Measurements from ENCODE around the gene HIPK1.
"Not testable (repeated sequence)": the region's sequence is repeated elsewhere in the genome, so short reads cannot be mapped to it uniquely, and the experiment has no call there.

HIPK1 gene

DNA sequence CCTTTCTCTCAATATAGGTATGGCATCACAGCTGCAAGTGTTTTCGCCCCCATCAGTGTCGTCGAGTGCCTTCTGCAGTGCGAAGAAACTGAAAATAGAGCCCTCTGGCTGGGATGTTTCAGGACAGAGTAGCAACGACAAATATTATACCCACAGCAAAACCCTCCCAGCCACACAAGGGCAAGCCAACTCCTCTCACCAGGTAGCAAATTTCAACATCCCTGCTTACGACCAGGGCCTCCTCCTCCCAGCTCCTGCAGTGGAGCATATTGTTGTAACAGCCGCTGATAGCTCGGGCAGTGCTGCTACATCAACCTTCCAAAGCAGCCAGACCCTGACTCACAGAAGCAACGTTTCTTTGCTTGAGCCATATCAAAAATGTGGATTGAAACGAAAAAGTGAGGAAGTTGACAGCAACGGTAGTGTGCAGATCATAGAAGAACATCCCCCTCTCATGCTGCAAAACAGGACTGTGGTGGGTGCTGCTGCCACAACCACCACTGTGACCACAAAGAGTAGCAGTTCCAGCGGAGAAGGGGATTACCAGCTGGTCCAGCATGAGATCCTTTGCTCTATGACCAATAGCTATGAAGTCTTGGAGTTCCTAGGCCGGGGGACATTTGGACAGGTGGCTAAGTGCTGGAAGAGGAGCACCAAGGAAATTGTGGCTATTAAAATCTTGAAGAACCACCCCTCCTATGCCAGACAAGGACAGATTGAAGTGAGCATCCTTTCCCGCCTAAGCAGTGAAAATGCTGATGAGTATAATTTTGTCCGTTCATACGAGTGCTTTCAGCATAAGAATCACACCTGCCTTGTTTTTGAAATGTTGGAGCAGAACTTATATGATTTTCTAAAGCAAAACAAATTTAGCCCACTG is 11.5 kb downstream of the HIPK1 start:
- H3K4me3 ChIP-seq (ENCODE audit: low read length) = peak overlapping the region; percentile 31
- DNase-seq (ENCODE audit: low read depth, low spot score) = peak; percentile 58

DNA sequence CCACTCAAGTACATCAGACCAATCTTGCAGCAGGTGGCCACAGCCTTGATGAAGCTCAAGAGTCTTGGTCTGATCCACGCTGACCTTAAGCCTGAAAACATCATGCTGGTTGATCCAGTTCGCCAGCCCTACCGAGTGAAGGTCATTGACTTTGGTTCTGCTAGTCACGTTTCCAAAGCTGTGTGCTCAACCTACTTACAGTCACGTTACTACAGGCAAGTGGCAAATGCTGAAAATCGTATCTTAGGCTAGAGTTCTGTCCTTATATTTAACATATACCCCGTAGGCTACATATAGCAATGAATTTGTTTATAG is 12.1 kb downstream of the HIPK1 start:
- H3K4me3 ChIP-seq (ENCODE audit: low read length) = no peak overlapping the region
- DNase-seq (ENCODE audit: low read depth, low spot score) = no peak

DNA sequence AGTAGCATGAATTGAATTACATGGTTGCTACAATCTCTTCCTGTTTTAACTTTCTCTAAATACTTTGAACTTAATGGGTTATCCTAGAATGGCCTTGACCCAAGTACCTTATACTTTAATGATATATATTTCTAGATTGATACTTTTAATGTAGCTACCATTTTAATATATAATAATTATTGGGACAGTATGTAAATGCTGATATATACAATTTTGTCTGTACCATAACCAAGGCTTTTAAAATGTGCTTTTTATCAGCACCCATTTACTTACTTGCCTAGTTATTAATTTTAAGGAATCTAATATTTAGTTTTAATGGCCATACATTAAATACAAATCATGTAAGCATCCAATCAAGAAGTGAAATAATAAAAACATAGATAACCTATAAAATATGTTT is 13.4 kb downstream of the HIPK1 start:
- H3K4me3 ChIP-seq (ENCODE audit: low read length) = no peak overlapping the region
- DNase-seq (ENCODE audit: low read depth, low spot score) = no peak

GRCh38 chr1:113943028-113943811 is 14.1 kb downstream of the HIPK1 start:
- no peak overlapping the region for H3K4me3 ChIP-seq (ENCODE audit: low read length)
- no peak for DNase-seq (ENCODE audit: low read depth, low spot score)

GRCh38 chr1:113945329-113945728 is 16.2 kb downstream of the HIPK1 start:
- no peak for DNase-seq (ENCODE audit: low read depth, low spot score)
- no peak overlapping the region for H3K4me3 ChIP-seq (ENCODE audit: low read length)

DNA sequence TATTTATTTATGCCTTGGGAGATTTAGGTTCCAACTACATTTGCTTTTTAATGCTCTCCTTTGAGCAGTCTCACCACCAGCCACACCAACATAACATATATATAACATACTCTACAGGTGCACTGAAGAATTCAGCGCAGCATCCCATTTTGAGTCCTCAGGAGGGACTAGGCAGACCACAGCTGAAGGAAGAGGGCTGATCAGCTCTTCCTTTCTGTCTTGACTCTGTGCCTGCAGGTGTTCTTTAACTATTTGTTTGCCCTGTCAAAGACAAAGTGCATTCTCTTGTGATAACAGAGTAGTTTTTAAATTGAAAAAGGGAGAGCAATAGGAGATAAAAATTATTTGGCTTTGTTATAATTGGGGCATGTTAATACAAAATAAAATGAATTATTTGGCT is 17.0 kb downstream of the HIPK1 start:
- DNase-seq (ENCODE audit: low read depth, low spot score) = peak; percentile 94
- H3K4me3 ChIP-seq (ENCODE audit: low read length) = no peak overlapping the region

GRCh38 chr1:113946678-113947387 is 17.7 kb downstream of the HIPK1 start:
- DNase-seq (ENCODE audit: low read depth, low spot score) = no peak
- H3K4me3 ChIP-seq (ENCODE audit: low read length) = peak overlapping the region; percentile 22

DNA sequence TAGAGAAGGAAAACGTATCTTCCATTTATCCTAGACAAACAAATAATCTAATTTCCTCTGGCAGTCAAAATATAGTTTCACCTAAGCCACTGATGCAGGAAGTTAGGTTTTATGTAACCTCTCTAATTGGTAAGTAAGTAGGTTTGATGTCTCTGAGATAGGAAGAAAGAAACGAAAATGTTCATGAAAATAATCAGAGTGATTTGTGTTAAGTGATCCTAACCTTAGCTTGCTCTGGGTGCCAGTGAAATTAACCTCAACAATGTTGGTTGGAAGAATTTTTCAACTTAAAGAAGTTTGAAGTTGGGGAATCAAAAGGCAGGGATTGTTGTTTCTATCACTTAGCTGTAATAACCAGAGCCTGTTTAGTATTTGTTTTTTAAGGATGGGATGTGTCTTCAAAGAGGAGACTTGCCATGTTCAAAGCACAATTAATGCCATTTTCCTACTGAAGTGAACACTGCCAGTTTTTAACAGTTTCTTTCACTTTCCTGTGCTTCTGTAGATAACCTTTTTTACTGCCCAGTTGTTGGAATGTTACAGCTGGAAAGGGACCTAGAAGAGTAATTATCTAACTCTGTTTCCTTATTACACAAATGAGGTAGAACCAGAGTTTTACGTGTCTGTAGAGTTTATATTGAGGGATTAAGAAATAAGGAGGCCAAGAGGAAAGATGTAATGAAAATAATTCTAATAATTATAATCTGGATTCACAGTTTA is 18.4 kb downstream of the HIPK1 start:
- DNase-seq (ENCODE audit: low read depth, low spot score) = peak; percentile 60
- H3K4me3 ChIP-seq (ENCODE audit: low read length) = peak overlapping the region; percentile 22

- not testable (repeated sequence) for H3K4me3 ChIP-seq (ENCODE audit: low read length); DNase-seq (ENCODE audit: low read depth, low spot score)
Observed at GRCh38 chr1:113948151-113948550, 19.0 kb downstream of the HIPK1 start.

- no peak overlapping the region for H3K4me3 ChIP-seq (ENCODE audit: low read length)
- DNase-seq (ENCODE audit: low read depth, low spot score) = no peak
Observed at GRCh38 chr1:113949007-113949406, 19.9 kb downstream of the HIPK1 start.

DNA sequence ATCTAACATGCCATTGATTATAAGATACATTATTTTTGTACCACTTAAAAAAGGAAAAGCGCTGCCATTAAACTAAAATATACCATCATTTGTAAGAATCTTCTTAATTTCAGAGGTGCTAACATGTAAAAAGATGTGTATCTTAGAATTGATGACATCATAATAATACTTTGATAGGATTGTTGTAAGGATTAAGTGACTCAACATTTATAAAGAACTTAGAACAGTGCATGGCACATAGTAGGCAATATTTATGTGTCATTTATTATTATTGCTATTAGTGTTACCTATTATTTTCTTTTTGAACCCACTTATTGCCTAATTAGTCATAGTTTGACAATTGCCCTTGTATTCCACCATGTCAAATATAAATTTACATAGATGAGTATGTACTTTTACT is 21.8 kb downstream of the HIPK1 start:
- DNase-seq (ENCODE audit: low read depth, low spot score) = no peak
- no peak overlapping the region for H3K4me3 ChIP-seq (ENCODE audit: low read length)

DNA sequence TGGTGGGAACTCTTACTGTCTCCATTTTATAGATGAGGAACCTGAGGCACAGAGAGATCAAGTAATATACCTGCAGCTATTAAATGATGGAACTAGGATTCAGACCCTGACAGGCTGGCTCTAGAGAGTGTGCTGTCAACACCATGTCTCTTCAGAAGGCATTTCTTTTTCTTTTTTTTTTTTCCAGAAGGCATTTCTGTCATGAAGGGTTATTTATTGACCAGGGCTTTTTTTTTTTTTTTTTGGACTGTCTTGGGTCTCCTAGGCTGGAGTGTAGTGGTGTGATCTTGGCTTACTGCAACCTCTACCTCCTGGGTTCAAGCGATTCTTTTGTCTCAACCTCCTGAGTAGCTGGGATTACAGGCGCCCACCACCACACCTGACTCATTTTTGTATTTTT is 22.6 kb downstream of the HIPK1 start:
- DNase-seq (ENCODE audit: low read depth, low spot score) = no peak
- H3K4me3 ChIP-seq (ENCODE audit: low read length) = no peak overlapping the region

DNA sequence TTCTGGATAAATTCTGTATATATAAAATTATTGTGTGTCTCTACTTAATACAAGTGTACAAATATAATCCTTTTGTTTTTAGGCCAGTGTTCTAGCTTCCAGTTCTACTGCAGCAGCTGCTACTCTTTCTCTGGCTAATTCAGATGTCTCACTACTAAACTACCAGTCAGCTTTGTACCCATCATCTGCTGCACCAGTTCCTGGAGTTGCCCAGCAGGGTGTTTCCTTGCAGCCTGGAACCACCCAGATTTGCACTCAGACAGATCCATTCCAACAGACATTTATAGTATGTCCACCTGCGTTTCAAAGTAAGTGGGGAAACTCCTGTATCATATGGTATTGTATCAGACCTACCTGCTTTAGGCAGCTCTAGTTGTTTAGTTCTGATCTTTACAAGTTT is 28.9 kb downstream of the HIPK1 start:
- H3K4me3 ChIP-seq (ENCODE audit: low read length) = no peak overlapping the region
- no peak for DNase-seq (ENCODE audit: low read depth, low spot score)

GRCh38 chr1:113958691-113959090 is 29.6 kb downstream of the HIPK1 start:
- no peak overlapping the region for H3K4me3 ChIP-seq (ENCODE audit: low read length)
- DNase-seq (ENCODE audit: low read depth, low spot score) = no peak

GRCh38 chr1:113963281-113963906 is 34.3 kb downstream of the HIPK1 start:
- H3K4me3 ChIP-seq (ENCODE audit: low read length) = no peak overlapping the region
- no peak for DNase-seq (ENCODE audit: low read depth, low spot score)

DNA sequence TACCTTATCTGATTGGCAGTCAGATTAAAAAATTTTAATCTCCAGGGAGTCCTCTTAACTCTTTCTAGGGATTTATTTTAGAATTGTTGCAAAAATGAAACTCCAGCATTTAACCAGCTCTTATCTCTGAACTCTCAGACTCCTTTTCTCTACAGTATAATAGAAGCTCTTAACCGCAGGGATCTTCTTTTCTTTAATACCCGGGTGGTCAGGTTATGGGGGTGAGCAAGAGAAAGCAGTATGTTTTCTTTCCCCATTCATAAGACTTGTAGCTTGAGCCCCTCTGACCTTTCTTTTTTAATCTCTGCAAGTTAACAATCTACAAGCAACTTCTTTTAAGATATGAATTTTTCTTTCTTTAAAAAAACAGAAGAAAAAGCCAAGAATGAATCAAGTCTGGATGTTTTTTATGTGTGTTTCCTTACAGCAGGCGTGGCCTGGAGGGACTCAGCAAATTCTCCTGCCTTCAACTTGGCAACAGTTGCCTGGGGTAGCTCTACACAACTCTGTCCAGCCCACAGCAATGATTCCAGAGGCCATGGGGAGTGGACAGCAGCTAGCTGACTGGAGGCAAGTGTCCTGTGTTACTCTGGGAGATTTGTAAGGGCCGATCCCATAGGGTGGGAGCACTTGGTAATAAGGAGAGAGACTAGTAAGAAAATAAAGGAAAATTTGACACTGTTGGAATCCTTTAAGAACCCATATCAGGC is 36.7 kb downstream of the HIPK1 start:
- no peak for DNase-seq (ENCODE audit: low read depth, low spot score)
- H3K4me3 ChIP-seq (ENCODE audit: low read length) = no peak overlapping the region

- no peak for DNase-seq (ENCODE audit: low read depth, low spot score)
- H3K4me3 ChIP-seq (ENCODE audit: low read length) = no peak overlapping the region
Observed at GRCh38 chr1:113972954-113973353, 43.8 kb downstream of the HIPK1 start.

GRCh38 chr1:113975211-113975895 is 46.2 kb downstream of the HIPK1 start:
- DNase-seq (ENCODE audit: low read depth, low spot score) = peak; percentile 61
- H3K4me3 ChIP-seq (ENCODE audit: low read length) = no peak overlapping the region

Data from Jurkat, Clone E6-1 (cell line).